Measurements from ENCODE around the gene SAMD4A.

DNA sequence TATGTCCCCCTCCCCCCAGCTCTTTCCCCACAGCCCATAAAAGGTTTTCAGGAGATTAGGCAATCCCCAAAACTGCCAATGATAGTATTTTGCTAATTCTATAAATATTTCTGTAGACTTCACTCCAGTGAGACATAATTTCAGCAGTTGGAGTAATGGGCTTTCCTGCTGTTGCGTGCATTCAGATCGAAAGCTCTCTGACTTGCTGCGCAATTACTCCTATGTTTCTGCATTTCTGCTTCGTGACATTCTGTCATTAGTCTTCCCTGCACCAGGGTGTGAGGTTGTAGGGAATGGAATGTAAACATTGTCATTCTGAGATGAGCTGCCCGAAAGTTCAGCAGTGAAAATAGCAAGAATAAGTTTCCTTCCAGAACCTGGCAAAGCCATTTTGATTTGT is 58.2 kb downstream of the SAMD4A start:
- no peak for TF ChIP-seq EP300 (IDR thresholded peaks at IDR 0.05; ENCODE audit: borderline replicate concordance)
- TF ChIP-seq YY1 (IDR thresholded peaks at IDR 0.05; ENCODE audit: low read depth), result no peak

Data from Ishikawa (cell line).